Measurements from ENCODE around the gene C2CD2. TPM values are rescaled to one million over a fixed set of nuclear protein-coding genes. Genes with fewer than 3 reads are reported as not detected.

C2CD2 gene
- total and polyA plus RNA-seq, 2 donors (not counting 3 experiments of a cell fraction or from before 2014, with no cell fraction given) = 32.6 to 41.2 TPM

DNA sequence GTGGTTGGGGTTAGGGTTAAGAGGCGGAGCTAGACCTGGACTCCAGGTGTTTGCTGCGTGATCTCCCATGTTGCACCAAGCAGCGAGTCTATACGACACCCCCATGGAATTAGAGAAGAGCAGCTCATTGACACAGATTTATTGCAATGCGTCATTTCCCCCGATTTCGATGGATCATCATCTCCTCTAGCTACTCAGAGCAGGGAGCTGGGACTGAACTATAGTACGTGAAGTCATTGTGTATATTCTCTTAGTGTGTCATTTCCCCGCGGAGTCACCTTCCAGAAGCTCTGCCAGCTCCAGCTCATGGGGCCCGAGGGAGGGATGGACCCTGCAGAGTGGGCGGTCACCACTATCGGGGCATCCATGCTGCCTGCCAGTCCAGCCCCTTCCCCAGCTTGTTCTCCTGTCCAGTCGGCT lies 7.5 kb upstream of the C2CD2 start:
- Histone ChIP-seq H3K36me3 (ENCODE audit: control insufficient read depth in 2 of 2, extremely low read depth in 1 of 2, insufficient read depth in 2 of 2, low read length in 2 of 2) (no peaks in the 10 kb centered on the region), H3K79me2 (ENCODE audit: control insufficient read depth, insufficient read depth, low read length) (no peaks in the 10 kb centered on the region), H3K9ac (replicated peaks; ENCODE audit: extremely low read depth, insufficient read depth, low read length) (peak overlapping the region; percentile 77), H3K4me2 (ENCODE audit: insufficient read depth, low read length) (peak overlapping the region; percentile 49), H3K9me1 (replicated peaks; ENCODE audit: control insufficient read depth, extremely low read depth, insufficient read depth, low read length) (no peaks in the 10 kb centered on the region), H3K27me3 (ENCODE audit: control insufficient read depth in 2 of 2, insufficient read depth in 2 of 2, low read length in 2 of 2) (no peaks in the 10 kb centered on the region), H3K4me3 (replicated peaks in 1 of 3; ENCODE audit: insufficient read depth in 1 of 3, low read depth in 1 of 3, low read length in 3 of 3) (no peak overlapping the region), H3K4me1 (ENCODE audit: control insufficient read depth, extremely low read depth, insufficient read depth, low read length) (peaks cover 48% of the 10 kb centered on the region), H3K9me3 (replicated peaks; ENCODE audit: control insufficient read depth, insufficient read depth, low read length) (no peaks in the 10 kb centered on the region), H4K20me1 (replicated peaks; ENCODE audit: control insufficient read depth, extremely low read depth, insufficient read depth, low read length) (no peaks in the 10 kb centered on the region), H2AFZ (ENCODE audit: low read depth, low read length) (peak overlapping the region; percentile 22), H3K27ac (ENCODE audit: insufficient read depth, low read depth, low read length) (peak overlapping the region; percentile 81)
- dilution Hi-C loops (cut with MboI; ENCODE audit: extremely low pct_ligation_motif_present, low sequenced_read_pairs) = no loop called here
- peak; percentile 87 for DNase-seq (ENCODE audit: low read depth, low spot score)
- FAIRE-seq = peak; percentile 93
- TF ChIP-seq POLR2AphosphoS5 (IDR thresholded peaks at IDR 0.05; ENCODE audit: insufficient read depth, low read depth, low read length) (peak; percentile 66), MYC (IDR thresholded peaks at IDR 0.05; ENCODE audit: low read depth, low read length) (no peak), EZH2 (IDR thresholded peaks at IDR 0.05; ENCODE audit: borderline replicate concordance, low read depth, low read length, severe bottlenecking) (no peak), FOS (IDR thresholded peaks at IDR 0.05; ENCODE audit: borderline replicate concordance, insufficient read depth, low read length) (peak; percentile 92), POLR2A (IDR thresholded peaks at IDR 0.05; ENCODE audit: low read depth, low read length) (peak; percentile 19), JUN (IDR thresholded peaks at IDR 0.05; ENCODE audit: borderline replicate concordance, insufficient read depth, insufficient read length, low read depth) (peak; percentile 92), GATA2 (IDR thresholded peaks at IDR 0.05; ENCODE audit: insufficient read depth, insufficient read length, low read depth, low read length) (peak; percentile 14)
- TF ChIP-seq, protein P1, sequence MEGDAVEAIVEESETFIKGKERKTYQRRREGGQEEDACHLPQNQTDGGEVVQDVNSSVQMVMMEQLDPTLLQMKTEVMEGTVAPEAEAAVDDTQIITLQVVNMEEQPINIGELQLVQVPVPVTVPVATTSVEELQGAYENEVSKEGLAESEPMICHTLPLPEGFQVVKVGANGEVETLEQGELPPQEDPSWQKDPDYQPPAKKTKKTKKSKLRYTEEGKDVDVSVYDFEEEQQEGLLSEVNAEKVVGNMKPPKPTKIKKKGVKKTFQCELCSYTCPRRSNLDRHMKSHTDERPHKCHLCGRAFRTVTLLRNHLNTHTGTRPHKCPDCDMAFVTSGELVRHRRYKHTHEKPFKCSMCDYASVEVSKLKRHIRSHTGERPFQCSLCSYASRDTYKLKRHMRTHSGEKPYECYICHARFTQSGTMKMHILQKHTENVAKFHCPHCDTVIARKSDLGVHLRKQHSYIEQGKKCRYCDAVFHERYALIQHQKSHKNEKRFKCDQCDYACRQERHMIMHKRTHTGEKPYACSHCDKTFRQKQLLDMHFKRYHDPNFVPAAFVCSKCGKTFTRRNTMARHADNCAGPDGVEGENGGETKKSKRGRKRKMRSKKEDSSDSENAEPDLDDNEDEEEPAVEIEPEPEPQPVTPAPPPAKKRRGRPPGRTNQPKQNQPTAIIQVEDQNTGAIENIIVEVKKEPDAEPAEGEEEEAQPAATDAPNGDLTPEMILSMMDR (IDR thresholded peaks at IDR 0.05; ENCODE audit: extremely low read depth in 1 of 2, insufficient read depth in 1 of 2, low read depth in 1 of 2, low read length in 2 of 2) = no peak
- TF ChIP-seq, protein P2, sequence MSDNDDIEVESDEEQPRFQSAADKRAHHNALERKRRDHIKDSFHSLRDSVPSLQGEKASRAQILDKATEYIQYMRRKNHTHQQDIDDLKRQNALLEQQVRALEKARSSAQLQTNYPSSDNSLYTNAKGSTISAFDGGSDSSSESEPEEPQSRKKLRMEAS (IDR thresholded peaks at IDR 0.05; ENCODE audit: insufficient read depth, insufficient read length) = peak; percentile 3
- CTCF ChIA-PET = interaction anchor here (0.9 to 2.4 kb wide), 8 partner anchors 10 to 156 kb away, joined by 3 to 11 read pairs (median 6); partner anchors contain the start of gene ZBTB21
- POLR2A ChIA-PET = interaction anchor here (0.7 to 1.0 kb wide), 2 partner anchors 13 to 136 kb away, joined by 3 to 4 read pairs; no protein-coding TSS in a partner anchor
- intact Hi-C loops (cut with micrococcal nuclease) = no loop called here
- no TSS peak for BruUV-seq (replicated peaks)

Data from endothelial cell of umbilical vein (primary cell).